Occipital lobe (tissue), 2 donors: ENCODE measurements around the gene ADGRL2. TPM values are rescaled to one million over a fixed set of nuclear protein-coding genes. Genes with fewer than 3 reads are reported as not detected.

Source experiments
- DNase-seq: peaks from one replicate; lab custom pipeline; 2025; lab: John Stamatoyannopoulos, UW
- total RNA-seq: library from RNA; depleted of rRNA; stranded (reverse); fragments of >200 nt; gene quantifications from one replicate; pipeline ENCODE4 v1.2.3, GENCODE V29; 2014

ADGRL2 gene
- total RNA-seq = 130 TPM

GRCh38 chr1:81800695-81801650 is at the start of gene ADGRL2:
TSS of gene ADGRL2 (plus strand) at chr1:81800934. CDS start at chr1:81836985, 36,051 bp downstream.
- DNase-seq = peak; percentile 67

- DNase-seq = no peak
These were observed 47.9 kb upstream of the ADGRL2 start for GRCh38 chr1:81752840-81753239.

GRCh38 chr1:81754424-81754823 is 46.3 kb upstream of the ADGRL2 start:
- DNase-seq = no peak

GRCh38 chr1:81756872-81757271 is 43.9 kb upstream of the ADGRL2 start:
- no peak for DNase-seq

GRCh38 chr1:81757398-81758020 is 43.2 kb upstream of the ADGRL2 start:
- no peak for DNase-seq

- DNase-seq = no peak
These were observed 42.6 kb upstream of the ADGRL2 start for GRCh38 chr1:81758181-81758580.

- no peak for DNase-seq
These were observed 40.1 kb upstream of the ADGRL2 start for GRCh38 chr1:81760477-81761097.

- no peak for DNase-seq
These were observed 25.2 kb upstream of the ADGRL2 start for GRCh38 chr1:81775510-81775909.

GRCh38 chr1:81780705-81781454 is 19.9 kb upstream of the ADGRL2 start:
- no peak for DNase-seq

- DNase-seq = no peak
These were observed 19.0 kb upstream of the ADGRL2 start for GRCh38 chr1:81781749-81782148.

- no peak for DNase-seq
These were observed 8.6 kb upstream of the ADGRL2 start for GRCh38 chr1:81792184-81792583.

- no peak for DNase-seq
These were observed 3.0 kb upstream of the ADGRL2 start for GRCh38 chr1:81797701-81798100.

GRCh38 chr1:81799939-81800694 is 617 bp upstream of the ADGRL2 start:
- peak; percentile 35 for DNase-seq

GRCh38 chr1:81801651-81802456 is 1.1 kb downstream of the ADGRL2 start:
- DNase-seq = no peak

- no peak for DNase-seq
These were observed 1.6 kb downstream of the ADGRL2 start for GRCh38 chr1:81802457-81802706.

GRCh38 chr1:81802707-81803430 is 2.1 kb downstream of the ADGRL2 start:
- peak; percentile 22 for DNase-seq

- no peak for DNase-seq
These were observed 2.8 kb downstream of the ADGRL2 start for GRCh38 chr1:81803431-81804110.

GRCh38 chr1:81804312-81804711 is 3.6 kb downstream of the ADGRL2 start:
- DNase-seq = no peak
